K562 (cell line): Measurements from ENCODE around the gene FSD1L. TPM values are rescaled to one million over a fixed set of nuclear protein-coding genes. Genes with fewer than 3 reads are reported as not detected.

ENCODE experiments used
- ATAC-seq: fragments of 200-7000 bp; cut with Tn5 transposase; 3 replicates; pipeline ENCODE4 v1.9.1; 2020; ENCODE audit warnings: moderate library complexity
- BruUV-seq: library from RNA; stranded (reverse); fragments of 400-500 nt; replicated peaks from 2 replicates; lab custom pipeline; 2021; lab: Mats Ljungman, UMichigan
- CTCF ChIA-PET: fragments of 300-600 bp; formaldehyde crosslinking; extraction: SDS; loops from one replicate; lab custom pipeline; 2021; ENCODE audit warnings: low intra/inter-chr PET ratio; lab: Yijun Ruan, JAX
- POLR2A ChIA-PET: fragments of 300-600, 350-650 bp; sonication (Branson Sonifier 250); formaldehyde crosslinking; extraction: SDS; loops from one replicate; lab custom pipeline; 2021; ENCODE audit warnings: antibody characterized with exemption, inconsistent platforms; lab: Yijun Ruan, JAX
- DNase-seq, 4 experiments: peaks; one replicate each; pipeline versions ENCODE4 v3.0.0 to v3.0.0-alpha.2; 2011 to 2018; ENCODE audit warnings: low spot score in 3 of 4, mixed read lengths in 3 of 4; ENCODE audit errors: extremely low read depth in 1 of 4
- FAIRE-seq: peaks from 2 replicates; lab custom pipeline; 2011; peaks lifted over from hg19 to GRCh38; lab: Jason Lieb, UNC
- H2AFZ ChIP-seq: 2 replicates; pipeline ENCODE4 v1.6.0; 2011; ENCODE audit warnings: low read depth, low read length, control low read depth, inconsistent platforms
- H3K27ac ChIP-seq: fragments of 200-600 bp; 3 replicates; pipeline ENCODE4 v1.8.0; 2011; ENCODE audit warnings: low read depth, mild to moderate bottlenecking, control low read depth, inconsistent platforms, low read length, moderate library complexity, mixed read lengths; ENCODE audit errors: extremely low read depth
- H3K27me3 ChIP-seq, 2 experiments: fragments of 300-600 bp in 1 of 2; 2 replicates in 1 of 2; 3 replicates in 1 of 2; pipeline versions ENCODE4 v1.6.0 to v1.8.0; 2011; ENCODE audit warnings: inconsistent platforms in 2 of 2, low read length in 2 of 2, mild to moderate bottlenecking in 1 of 2, mixed read lengths in 1 of 2, moderate library complexity in 1 of 2; ENCODE audit not compliant: control insufficient read depth in 2 of 2, insufficient read depth in 2 of 2
- H3K36me3 ChIP-seq: fragments of 300-600 bp; 3 replicates; pipeline ENCODE4 v1.8.0; 2011; ENCODE audit warnings: mild to moderate bottlenecking, low read length, inconsistent platforms; ENCODE audit not compliant: control insufficient read depth, insufficient read depth
- H3K4me1 ChIP-seq, 2 experiments: fragments of 200-600 bp in 1 of 2; replicated peaks in 1 of 2; 2 replicates in 1 of 2; 3 replicates in 1 of 2; pipeline versions ENCODE4 v1.5.1 to v1.8.0; 2011; ENCODE audit warnings: inconsistent platforms in 2 of 2, low read length in 2 of 2, mild to moderate bottlenecking in 1 of 2, mixed read lengths in 1 of 2, moderate library complexity in 1 of 2; ENCODE audit not compliant: control insufficient read depth in 2 of 2, insufficient read depth in 2 of 2
- H3K4me2 ChIP-seq: 2 replicates; pipeline ENCODE4 v1.6.1; 2011; ENCODE audit warnings: low read length, control low read depth, inconsistent platforms, mixed read lengths; ENCODE audit not compliant: insufficient read depth
- H3K4me3 ChIP-seq: fragments of 200-600 bp; sonication (generic), shearing (Covaris generic); 2 replicates; pipeline ENCODE4 v1.5.1; 2016; ENCODE audit warnings: control low read depth, inconsistent platforms
- H3K79me2 ChIP-seq: fragments of 200-600 bp; 3 replicates; pipeline ENCODE4 v1.8.0; 2011; ENCODE audit warnings: low read length, inconsistent platforms; ENCODE audit not compliant: control insufficient read depth, insufficient read depth
- H3K9ac ChIP-seq, 2 experiments: 2 replicates each; pipeline versions ENCODE4 v1.6.0 to v1.6.1; 2011; ENCODE audit warnings: low read depth in 2 of 2, low read length in 2 of 2, control low read depth in 1 of 2, inconsistent platforms in 1 of 2, mild to moderate bottlenecking in 1 of 2, mixed read lengths in 1 of 2; ENCODE audit not compliant: insufficient read depth in 1 of 2
- H3K9me1 ChIP-seq: one replicate; pipeline ENCODE4 v1.6.0; 2011; ENCODE audit warnings: inconsistent platforms, mild to moderate bottlenecking, low read length, moderate library complexity; ENCODE audit not compliant: control insufficient read depth, insufficient read depth
- H3K9me3 ChIP-seq: replicated peaks from 2 replicates; pipeline ENCODE4 v1.5.1; 2011; ENCODE audit warnings: low read depth, low read length, inconsistent platforms; ENCODE audit not compliant: control insufficient read depth, insufficient read depth
- H4K20me1 ChIP-seq: replicated peaks from 2 replicates; pipeline ENCODE4 v1.6.1; 2011; ENCODE audit warnings: low read length, inconsistent platforms, mixed read lengths; ENCODE audit not compliant: control insufficient read depth, insufficient read depth
- ASH1L ChIP-seq: fragments of 450-650 bp; IDR thresholded peaks from 2 replicates; pipeline ENCODE4 v1.6.1; 2018; ENCODE audit warnings: borderline replicate concordance, mild to moderate bottlenecking, low read depth; ENCODE audit not compliant: partially characterized antibody
- HDAC1 ChIP-seq, 2 experiments: fragments of 450-650 bp; IDR thresholded peaks; 2 replicates each; pipeline ENCODE4 v1.6.1; 2016 to 2017; ENCODE audit warnings: inconsistent platforms in 1 of 2, mild to moderate bottlenecking in 1 of 2, moderate library complexity in 1 of 2
- PCBP2 ChIP-seq: fragments of 200-400 bp; formaldehyde crosslinking; IDR thresholded peaks from 2 replicates; pipeline ENCODE4 v1.6.1; 2018; ENCODE audit warnings: low read length, low read depth, mild to moderate bottlenecking, moderate library complexity; ENCODE audit not compliant: poor library complexity, severe bottlenecking
- SMAD2 ChIP-seq: fragments of 150-350 bp; IDR thresholded peaks from 2 replicates; pipeline ENCODE4 v1.6.1; 2014; ENCODE audit warnings: low read depth, mild to moderate bottlenecking, low read length
- STAT5A ChIP-seq: IDR thresholded peaks from 2 replicates; pipeline ENCODE4 v1.6.1; 2012; ENCODE audit warnings: low read length, inconsistent platforms, borderline replicate concordance
- ZNF507 ChIP-seq: conservative IDR thresholded peaks from 2 replicates; pipeline ENCODE4 v1.6.1; 2017; ENCODE audit warnings: missing genetic modification characterization, missing compliant biosample characterization
- WGBS: fragments of 100-300 bp; shearing (Covaris generic); methylation state at CpG from one replicate; pipeline ENCODE4 v1.1.6; 2016; ENCODE audit warnings: low coverage, mixed read lengths; ENCODE audit not compliant: insufficient coverage; ENCODE audit errors: missing lambda C conversion rate; 5-methylcytosine and 5-hydroxymethylcytosine counted together
- in situ Hi-C: fragments of 300-500 bp; cut with MboI; formaldehyde crosslinking; loops from 4 replicates; pipeline ENCODE4 v1.15.0; 2018; ENCODE audit warnings: inconsistent platforms, mixed read lengths
- intact Hi-C: fragments of 100-400 bp; cut with micrococcal nuclease; formaldehyde crosslinking; loops from 2 replicates; pipeline ENCODE4 v1.14.2; 2022
- polyA plus RNA-seq, 8 experiments: library from polyadenylated mRNA; depleted of rRNA in 4 of 8; stranded (reverse) in 5 of 8; unstranded in 3 of 8; fragments of >200 nt; fragmentation: Nextera tagmentation in 2 of 8; fragmentation: Illumina TruSeq in 1 of 8; extraction: Ambion mirVana in 2 of 8; extraction: Trizol in 1 of 8; gene quantifications; 2 replicates each; pipeline versions ENCODE4 v1.2.1 to v1.2.3, GENCODE V29; 2011 to 2014; ENCODE audit warnings: inconsistent platforms in 1 of 8, missing spikeins in 1 of 8
- total RNA-seq, 7 experiments: library from RNA; depleted of rRNA in 6 of 7; stranded (reverse); fragments of >200 nt in 6 of 7; fragmentation: Illumina TruSeq in 2 of 7; extraction: Trizol in 2 of 7; gene quantifications; 2 replicates each; pipeline versions ENCODE4 v1.2.1 to v1.2.3, GENCODE V29; 2011 to 2021; ENCODE audit warnings: low replicate concordance in 1 of 7
- TF ChIP-seq, protein P1 (sequence below): fragments of 450-650 bp; IDR thresholded peaks from 2 replicates; pipeline ENCODE4 v1.7.1; 2018; ENCODE audit warnings: mild to moderate bottlenecking, low read depth; ENCODE audit not compliant: partially characterized antibody
- TF ChIP-seq, protein P2 (sequence below): fragments of 450-650 bp; IDR thresholded peaks from 2 replicates; pipeline ENCODE4 v1.6.1; 2014; ENCODE audit warnings: low read depth, mild to moderate bottlenecking, moderate library complexity, borderline replicate concordance
- TF ChIP-seq, protein P3 (sequence below), 3 experiments: IDR thresholded peaks in 2 of 3; conservative IDR thresholded peaks in 1 of 3; 2 replicates each; pipeline ENCODE4 v1.5.1; 2011 to 2012; ENCODE audit warnings: low read length in 3 of 3, mild to moderate bottlenecking in 3 of 3, control low read depth in 2 of 3, improper control_type of control experiment in 1 of 3, inconsistent platforms in 1 of 3, low read depth in 1 of 3, mixed read lengths in 1 of 3, moderate library complexity in 1 of 3; ENCODE audit not compliant: insufficient read depth in 2 of 3

Gene FSD1L
- total and polyA plus RNA-seq, 9 of the 15 experiments (the other 6 are each of a cell fraction or from before 2014, with no cell fraction given) = 0.95 to 4.2 (median 2.1) TPM

DNA sequence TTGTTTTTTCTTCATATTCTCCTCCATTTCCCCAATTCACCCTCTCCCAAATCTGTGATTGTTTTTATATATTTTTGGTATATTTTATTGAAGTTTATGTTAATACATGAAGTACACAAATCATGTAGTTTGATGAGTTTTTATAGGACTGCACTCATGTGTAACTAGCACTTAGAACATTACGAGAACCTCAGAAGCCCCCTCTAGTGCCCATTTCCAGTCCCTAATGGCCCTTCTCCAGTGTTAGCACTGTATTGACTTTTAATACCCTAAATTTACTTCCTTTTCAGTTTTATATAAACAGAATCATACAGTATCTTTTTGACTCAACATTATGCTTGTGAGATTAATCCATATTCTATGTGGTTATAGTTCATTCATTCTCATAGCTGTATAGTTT lies 91.6 kb downstream of the FSD1L start:
- no peak for FAIRE-seq
- H4K20me1 ChIP-seq = no peaks in the 10 kb centered on the region
- H3K27ac ChIP-seq = no peak overlapping the region
- no peak overlapping the region for H3K4me3 ChIP-seq
- ATAC-seq = peak; percentile 69; the same call in 2 of the 3 replicates
- no peaks in the 10 kb centered on the region for H3K27me3 ChIP-seq
- no peaks in the 10 kb centered on the region for H3K79me2 ChIP-seq
- DNase-seq = peak in 3 of 4 experiments; percentile 19 to 30 (median 21)
- ChIA-PET CTCF (no interaction called here), POLR2A (no interaction called here)
- in situ Hi-C loops = no loop called here
- peaks cover 7% of the 10 kb centered on the region; the same call in 1 of the 3 replicates for H3K36me3 ChIP-seq
- no peaks in the 10 kb centered on the region for H3K4me1 ChIP-seq
- TF ChIP-seq, protein P1, sequence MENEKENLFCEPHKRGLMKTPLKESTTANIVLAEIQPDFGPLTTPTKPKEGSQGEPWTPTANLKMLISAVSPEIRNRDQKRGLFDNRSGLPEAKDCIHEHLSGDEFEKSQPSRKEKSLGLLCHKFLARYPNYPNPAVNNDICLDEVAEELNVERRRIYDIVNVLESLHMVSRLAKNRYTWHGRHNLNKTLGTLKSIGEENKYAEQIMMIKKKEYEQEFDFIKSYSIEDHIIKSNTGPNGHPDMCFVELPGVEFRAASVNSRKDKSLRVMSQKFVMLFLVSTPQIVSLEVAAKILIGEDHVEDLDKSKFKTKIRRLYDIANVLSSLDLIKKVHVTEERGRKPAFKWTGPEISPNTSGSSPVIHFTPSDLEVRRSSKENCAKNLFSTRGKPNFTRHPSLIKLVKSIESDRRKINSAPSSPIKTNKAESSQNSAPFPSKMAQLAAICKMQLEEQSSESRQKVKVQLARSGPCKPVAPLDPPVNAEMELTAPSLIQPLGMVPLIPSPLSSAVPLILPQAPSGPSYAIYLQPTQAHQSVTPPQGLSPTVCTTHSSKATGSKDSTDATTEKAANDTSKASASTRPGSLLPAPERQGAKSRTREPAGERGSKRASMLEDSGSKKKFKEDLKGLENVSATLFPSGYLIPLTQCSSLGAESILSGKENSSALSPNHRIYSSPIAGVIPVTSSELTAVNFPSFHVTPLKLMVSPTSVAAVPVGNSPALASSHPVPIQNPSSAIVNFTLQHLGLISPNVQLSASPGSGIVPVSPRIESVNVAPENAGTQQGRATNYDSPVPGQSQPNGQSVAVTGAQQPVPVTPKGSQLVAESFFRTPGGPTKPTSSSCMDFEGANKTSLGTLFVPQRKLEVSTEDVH = peak; percentile 90
- TF ChIP-seq ASH1L (no peak), PCBP2 (no peak), STAT5A (peak; percentile 50; the same call in 1 of the 2 replicates), SMAD2 (no peak), ZNF507 (tag) (no peak), HDAC1 (IDR thresholded peaks at IDR 0.05) (no peak)
- TF ChIP-seq, protein P2, sequence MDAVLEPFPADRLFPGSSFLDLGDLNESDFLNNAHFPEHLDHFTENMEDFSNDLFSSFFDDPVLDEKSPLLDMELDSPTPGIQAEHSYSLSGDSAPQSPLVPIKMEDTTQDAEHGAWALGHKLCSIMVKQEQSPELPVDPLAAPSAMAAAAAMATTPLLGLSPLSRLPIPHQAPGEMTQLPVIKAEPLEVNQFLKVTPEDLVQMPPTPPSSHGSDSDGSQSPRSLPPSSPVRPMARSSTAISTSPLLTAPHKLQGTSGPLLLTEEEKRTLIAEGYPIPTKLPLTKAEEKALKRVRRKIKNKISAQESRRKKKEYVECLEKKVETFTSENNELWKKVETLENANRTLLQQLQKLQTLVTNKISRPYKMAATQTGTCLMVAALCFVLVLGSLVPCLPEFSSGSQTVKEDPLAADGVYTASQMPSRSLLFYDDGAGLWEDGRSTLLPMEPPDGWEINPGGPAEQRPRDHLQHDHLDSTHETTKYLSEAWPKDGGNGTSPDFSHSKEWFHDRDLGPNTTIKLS = peak; percentile 100
- TF ChIP-seq, protein P3, sequence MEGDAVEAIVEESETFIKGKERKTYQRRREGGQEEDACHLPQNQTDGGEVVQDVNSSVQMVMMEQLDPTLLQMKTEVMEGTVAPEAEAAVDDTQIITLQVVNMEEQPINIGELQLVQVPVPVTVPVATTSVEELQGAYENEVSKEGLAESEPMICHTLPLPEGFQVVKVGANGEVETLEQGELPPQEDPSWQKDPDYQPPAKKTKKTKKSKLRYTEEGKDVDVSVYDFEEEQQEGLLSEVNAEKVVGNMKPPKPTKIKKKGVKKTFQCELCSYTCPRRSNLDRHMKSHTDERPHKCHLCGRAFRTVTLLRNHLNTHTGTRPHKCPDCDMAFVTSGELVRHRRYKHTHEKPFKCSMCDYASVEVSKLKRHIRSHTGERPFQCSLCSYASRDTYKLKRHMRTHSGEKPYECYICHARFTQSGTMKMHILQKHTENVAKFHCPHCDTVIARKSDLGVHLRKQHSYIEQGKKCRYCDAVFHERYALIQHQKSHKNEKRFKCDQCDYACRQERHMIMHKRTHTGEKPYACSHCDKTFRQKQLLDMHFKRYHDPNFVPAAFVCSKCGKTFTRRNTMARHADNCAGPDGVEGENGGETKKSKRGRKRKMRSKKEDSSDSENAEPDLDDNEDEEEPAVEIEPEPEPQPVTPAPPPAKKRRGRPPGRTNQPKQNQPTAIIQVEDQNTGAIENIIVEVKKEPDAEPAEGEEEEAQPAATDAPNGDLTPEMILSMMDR (IDR thresholded peaks at IDR 0.05 in 2 of 3, conservative IDR thresholded peaks at IDR 0.05 in 1 of 3; ENCODE audit: insufficient read depth in 2 of 3, low read depth in 1 of 3, low read length in 3 of 3) = peak; percentile 28 to 40 (median 32); a peak in 2 of 6 replicates
- TF ChIP-seq, all 486 proteins: peak for 4
- 100% methylated on average over 1 of the region's 1 CpG for WGBS
- H3K9me1 ChIP-seq = no peaks in the 10 kb centered on the region
- H2AFZ ChIP-seq = no peak overlapping the region
- intact Hi-C loops = loop anchor here (5.0 kb wide), 1 partner anchor 112 kb away; no protein-coding TSS in a partner anchor
- no TSS peak for BruUV-seq
- H3K9ac ChIP-seq = no peak overlapping the region
- H3K9me3 ChIP-seq = no peaks in the 10 kb centered on the region
- no peak overlapping the region for H3K4me2 ChIP-seq
